ENCODE results near the gene MYMX.

Gene MYMX

DNA sequence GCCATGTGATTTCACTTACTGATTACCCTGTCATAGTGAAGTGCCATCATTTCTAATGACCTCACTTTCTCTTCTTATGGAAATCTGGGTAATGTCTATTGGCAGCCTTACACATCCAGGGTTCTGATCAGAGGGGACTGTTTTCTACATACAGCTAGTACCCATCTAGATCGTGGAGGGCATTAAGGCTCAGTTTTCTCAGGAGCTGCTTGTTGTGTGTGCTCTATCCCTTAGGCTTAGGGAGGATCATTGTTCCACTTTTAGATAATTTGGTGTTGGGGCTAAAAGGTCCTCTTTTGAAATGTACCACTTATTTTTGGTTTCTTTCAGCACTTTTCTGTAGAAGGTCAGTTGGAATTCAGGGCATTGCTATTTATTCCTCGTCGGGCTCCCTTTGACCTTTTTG lies 34.0 kb downstream of the MYMX start:
- no peak for DNase-seq (ENCODE audit: low read depth, low spot score)

- no peak for DNase-seq (ENCODE audit: low read depth, low spot score)
These were observed 35.1 kb downstream of the MYMX start for GRCh38 chr6:44251576-44252524.

DNA sequence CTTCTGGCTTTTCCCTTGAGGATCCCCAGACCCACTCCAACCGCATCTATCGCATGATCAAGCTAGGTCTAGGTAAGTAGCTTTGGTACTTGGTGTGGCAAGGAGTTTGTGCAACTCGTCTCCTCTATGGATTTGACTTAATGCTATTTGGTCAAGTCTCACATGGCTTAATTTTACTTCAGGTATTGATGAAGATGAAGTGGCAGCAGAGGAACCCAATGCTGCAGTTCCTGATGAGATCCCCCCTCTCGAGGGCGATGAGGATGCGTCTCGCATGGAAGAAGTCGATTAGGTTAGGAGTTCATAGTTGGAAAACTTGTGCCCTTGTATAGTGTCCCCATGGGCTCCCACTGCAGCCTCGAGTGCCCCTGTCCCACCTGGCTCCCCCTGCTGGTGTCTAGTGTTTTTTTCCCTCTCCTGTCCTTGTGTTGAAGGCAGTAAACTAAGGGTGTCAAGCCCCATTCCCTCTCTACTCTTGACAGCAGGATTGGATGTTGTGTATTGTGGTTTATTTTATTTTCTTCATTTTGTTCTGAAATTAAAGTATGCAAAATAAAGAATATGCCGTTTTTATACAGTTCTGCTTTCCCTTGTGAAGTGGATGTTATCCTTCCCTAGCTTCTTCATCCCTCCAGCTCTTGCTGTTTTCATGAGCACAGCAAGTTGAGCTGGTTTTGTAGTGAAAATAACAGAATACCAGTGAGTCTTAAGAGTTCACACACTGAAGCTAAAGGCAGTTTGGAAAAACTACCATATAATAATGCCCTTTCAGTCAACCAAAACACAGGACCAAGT lies 36.8 kb downstream of the MYMX start:
- no peak for DNase-seq (ENCODE audit: low read depth, low spot score)

DNA sequence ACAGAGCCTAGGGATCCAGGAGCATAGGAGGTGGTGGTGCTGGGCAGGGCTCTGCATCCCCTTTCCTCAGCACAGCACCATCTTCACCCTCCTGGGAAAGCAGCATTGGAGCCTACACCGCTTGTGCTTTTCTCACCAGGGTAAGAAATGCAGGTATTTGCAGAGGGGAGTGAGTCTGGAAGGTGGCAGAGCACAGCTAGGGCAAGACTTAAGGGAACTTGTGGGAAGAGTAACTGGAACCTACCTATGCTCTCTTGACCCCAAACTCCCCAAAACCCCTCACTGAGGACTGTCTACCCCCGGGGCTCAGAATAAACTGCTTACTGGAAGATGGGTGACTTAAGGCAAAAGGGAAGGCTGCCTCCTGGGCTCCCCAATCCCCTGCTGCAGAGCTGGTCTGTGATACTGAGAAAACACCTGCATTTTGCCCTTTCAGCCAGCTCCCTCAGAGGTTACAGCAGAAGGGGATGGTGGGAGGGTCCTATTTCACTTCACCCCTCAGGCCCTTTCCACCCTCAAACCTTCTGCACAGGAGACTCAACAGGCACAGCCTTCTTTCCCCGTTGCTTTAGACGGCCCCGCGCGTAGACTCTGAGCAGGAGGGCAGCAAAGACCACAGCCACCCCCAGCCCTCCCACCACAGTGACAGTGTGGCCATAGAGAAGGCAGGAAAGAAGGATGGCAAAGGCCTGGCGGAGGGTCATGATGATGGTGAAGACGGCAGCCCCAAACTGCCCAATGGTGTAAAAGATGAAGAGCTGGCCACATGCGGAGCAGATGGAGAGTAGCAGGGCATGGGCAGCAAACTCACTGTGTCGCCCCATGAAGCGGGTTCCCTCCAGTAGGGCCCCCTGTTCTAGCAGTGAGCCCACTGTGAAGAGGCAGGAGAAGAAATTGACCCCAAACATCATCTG lies 37.7 kb downstream of the MYMX start:
- DNase-seq (ENCODE audit: low read depth, low spot score), result no peak

DNA sequence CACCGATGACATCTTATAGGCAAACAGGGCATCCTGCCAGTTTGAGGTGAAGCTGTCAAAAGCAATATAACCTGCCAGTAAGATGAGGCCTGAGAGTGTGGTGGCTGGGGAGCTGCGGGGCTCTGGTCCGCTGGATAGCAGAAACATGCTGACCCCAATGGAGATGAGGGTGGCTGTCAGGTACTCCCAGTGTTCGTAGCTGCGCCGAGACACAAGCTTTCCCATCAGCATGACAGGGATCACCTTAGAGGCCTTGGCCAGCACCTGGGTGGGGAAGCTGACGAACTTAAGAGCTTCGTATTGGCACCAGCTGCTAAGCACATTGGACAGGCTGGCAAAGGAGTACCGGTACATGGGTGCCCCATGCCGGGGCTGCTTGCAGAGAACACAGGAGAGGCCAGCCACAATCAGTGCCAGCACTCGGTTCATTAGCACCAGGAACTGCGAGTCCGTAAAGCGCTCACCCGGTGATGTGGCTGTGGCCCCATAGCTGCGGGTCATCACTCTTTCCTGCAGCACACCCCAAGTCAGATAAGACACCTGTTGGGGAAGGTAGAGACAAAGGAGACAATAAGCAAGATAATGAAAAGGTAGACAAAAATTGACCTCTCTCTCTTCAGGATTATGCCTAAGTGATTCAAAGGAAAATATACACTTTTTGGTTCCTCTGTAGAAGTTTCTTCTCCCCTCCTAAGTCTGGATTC lies 38.5 kb downstream of the MYMX start:
- DNase-seq (ENCODE audit: low read depth, low spot score), result no peak

DNA sequence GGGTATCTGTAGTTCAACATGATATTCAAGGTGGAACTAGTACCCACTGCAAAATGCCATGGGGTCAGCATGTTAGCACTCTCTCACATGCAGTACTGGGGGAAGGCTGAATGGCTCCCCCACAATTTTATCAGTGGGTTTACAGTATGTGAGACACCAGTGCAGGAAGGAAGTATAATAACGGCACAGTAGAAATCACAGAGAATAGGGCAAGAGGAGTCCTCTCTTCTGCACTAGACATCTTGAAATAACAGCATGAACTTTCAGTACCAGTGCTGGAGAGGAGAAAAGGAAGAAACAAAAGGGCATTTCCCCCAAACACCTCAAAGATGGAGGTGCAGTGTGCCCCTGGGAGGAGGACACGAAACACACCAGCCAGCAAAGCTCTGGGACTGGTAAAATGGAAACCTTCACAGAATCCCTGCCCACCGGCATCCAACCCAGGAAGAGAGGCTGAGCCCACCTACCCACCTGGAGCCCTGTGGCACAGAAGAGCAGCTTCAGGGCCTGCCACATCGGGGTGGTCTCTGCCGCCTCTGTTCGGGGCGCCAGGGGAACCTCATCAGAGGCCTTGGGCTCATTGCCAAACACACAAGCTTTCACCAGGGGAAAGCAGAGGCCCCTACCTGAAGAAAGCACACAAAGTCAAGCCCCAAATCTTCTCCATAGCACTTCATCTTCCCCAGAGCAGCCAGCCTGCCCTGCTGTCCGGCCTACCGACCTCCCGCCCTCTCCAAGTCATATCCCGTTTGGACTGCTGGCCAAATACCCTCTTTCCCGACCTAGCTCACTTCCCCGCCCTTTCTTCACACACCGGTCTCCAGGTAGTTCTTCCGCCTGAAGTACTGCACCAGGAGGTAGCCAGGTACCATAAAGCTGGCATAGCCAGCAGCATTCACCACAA lies 39.4 kb downstream of the MYMX start:
- no peak for DNase-seq (ENCODE audit: low read depth, low spot score)

DNA sequence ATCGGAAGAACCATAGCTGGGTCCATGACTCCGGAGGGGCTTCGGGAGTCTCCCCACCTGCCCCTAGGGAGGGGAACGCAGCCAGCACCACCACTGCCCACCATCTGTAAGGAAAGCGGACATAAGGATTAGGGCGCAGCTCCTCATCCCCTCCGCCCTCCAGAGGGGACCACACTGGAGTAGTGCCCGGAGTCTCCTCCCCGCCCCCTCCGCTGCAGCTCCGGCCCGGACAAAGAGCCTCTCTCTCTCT lies 40.0 kb downstream of the MYMX start:
- no peak for DNase-seq (ENCODE audit: low read depth, low spot score)

- no peak for DNase-seq (ENCODE audit: low read depth, low spot score)
These were observed 40.5 kb downstream of the MYMX start, which contains the start of gene SLC35B2 for GRCh38 chr6:44257025-44257752. Gene SLC35B2, minus strand, starts transcription at chr6:44257528. Its CDS starts 118 bp downstream, at chr6:44257410.

DNA sequence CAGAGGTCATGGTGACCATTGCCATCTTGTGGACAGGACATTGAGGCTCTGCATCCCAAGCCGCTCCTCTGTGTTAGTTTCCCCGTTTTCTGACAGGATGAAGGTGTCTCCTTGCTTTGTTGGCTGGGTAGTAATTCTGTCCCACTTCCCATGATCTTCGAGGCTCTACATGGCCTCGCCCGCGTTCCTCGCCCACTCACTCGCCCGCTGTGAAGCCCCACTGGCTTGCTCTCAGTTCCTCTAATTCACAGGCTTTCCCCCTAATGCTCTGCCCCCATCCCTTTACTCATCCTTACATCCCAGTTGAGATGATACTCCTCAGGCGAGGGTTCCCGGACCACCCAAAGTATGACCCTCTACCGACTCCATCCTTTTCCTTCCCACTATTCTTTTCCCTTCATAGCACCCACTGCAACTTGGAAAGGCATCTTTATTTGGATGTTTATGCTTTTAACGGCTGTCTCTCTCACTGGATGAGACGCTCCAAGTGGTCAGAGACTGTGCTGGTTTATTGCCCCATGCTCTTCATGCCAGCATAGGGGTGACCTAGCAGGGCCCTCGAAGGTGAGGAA lies 41.1 kb downstream of the MYMX start:
- no peak for DNase-seq (ENCODE audit: low read depth, low spot score)

DNA sequence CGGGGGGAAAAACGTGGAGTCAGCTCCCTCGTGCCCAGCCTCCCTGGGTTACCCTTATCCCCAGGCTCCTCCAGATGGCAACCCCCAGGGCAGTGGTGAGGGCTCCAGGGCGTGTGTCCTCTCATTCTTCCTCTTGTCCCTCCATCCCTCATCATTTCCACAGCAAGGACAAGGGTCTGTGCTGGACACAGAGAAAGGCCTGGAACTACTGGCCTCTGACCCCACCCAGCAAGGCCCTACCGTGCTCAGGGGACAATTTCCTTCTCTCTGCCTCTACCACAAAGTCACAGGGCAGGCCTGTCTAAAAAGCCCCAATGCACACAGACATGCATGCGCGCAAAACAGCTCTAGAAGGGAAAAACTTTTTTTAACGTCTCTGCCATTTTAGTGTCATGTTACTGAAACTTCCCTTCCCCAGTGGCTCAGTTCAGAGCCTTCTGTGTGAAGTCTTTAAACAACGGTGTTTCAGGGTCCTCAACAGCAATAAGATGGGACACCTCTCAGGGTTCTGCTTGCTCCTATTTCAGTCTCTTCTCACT lies 41.7 kb downstream of the MYMX start:
- DNase-seq (ENCODE audit: low read depth, low spot score), result no peak

DNA sequence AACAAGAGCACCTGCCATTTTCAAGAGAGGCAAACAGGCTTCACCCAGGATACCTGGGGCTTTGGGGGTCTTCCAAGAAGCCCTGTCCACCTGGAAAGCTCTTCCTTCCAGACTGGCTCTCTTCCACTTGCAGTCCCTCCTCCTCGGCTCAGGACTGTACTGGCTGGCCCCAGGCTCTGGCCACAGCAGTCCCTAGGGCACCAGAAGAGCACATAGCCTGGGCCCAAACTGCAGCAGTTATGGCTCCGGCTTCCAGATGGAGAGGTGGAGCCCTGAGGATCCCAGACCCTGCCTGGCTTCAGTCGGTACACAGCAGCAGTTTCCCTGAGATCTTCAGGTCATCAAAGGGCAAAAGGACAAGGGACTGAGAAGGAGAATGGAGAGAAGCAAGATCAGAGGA lies 42.2 kb downstream of the MYMX start:
- no peak for DNase-seq (ENCODE audit: low read depth, low spot score)

DNA sequence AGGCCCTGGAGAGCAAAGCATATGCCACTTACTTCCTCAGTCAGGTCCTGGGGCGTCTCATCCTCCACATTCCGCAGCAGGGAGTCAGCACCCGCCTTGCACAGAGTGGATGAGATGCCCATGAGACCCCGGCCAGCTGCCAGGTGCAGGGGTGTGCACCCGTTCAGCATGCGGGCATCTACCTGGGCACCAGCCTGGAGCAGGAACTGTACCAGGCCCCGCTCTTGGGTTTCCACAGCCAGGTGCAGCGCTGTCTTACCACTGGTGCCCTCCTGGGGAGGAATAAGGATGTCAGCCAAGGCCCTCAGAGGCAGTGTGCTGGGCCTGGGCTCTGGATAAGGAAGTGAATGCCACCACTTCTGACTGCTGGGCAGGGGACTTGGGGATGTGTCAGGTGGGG lies 43.3 kb downstream of the MYMX start:
- no peak for DNase-seq (ENCODE audit: low read depth, low spot score)

DNA sequence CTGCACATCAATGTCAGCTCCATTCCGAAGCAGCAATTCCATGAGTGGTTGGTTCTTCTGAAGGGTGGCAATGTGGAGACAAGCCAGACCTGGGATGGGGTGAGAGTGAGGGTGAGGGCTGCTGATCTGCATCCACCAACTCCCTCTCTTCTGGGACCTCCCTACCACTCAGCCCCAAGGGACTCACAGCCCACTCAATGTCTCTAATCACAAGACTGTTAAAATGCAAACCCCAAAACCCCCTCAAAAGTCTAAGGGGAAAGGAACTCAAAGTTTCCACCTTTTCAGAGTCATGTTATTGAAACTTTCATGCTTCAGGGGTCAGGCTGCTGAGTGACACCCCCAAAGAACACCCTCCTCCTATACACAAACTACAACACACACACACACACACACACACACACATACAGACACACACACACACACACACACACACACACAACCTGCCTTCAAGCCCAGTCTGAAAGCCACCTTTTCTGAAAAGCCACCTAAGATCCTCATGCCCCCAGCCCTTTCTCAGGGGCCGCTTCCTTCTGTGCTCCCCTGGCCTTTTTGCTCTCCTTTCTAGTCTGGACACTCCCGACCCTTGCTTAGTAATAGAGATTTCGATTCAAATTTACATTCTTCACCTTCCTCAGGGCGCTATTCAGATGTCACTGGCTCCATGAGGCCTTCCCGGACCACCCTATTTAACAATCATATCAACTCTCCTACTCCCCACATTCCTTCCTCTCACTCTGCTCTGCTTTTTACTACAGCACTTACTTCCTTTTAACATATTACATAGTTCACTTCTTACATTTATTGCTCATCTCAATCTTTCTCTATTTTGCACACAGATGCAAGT lies 43.9 kb downstream of the MYMX start:
- no peak for DNase-seq (ENCODE audit: low read depth, low spot score)

- no peak for DNase-seq (ENCODE audit: low read depth, low spot score)
These were observed 44.9 kb downstream of the MYMX start for GRCh38 chr6:44261581-44261980.

GRCh38 chr6:44262467-44263353 lies 46.0 kb downstream of the MYMX start:
- no peak for DNase-seq (ENCODE audit: low read depth, low spot score)

- DNase-seq (ENCODE audit: low read depth, low spot score), result no peak
These were observed 46.8 kb downstream of the MYMX start for GRCh38 chr6:44263354-44264100.
